Kidney capillary endothelial cell (primary cell): ENCODE data around the gene IFNA4.

Experiments
- DNase-seq: peaks from one replicate; pipeline ENCODE4 v3.0.0-alpha.2; 2018; ENCODE audit warnings: low spot score

Gene IFNA4

GRCh38 chr9:21165516-21165915 lies 21.9 kb downstream of the IFNA4 start:
- no peak for DNase-seq

- DNase-seq, result peak; percentile 85
Observed at GRCh38 chr9:21160178-21160577, 27.2 kb downstream of the IFNA4 start.

- DNase-seq, result no peak
Observed at GRCh38 chr9:21155501-21155900, 31.9 kb downstream of the IFNA4 start.

GRCh38 chr9:21154018-21154608 lies 33.3 kb downstream of the IFNA4 start:
- DNase-seq, result peak; percentile 67

- DNase-seq, result peak; percentile 71
Observed at GRCh38 chr9:21153336-21154017, 33.9 kb downstream of the IFNA4 start.

- no peak for DNase-seq
Observed at GRCh38 chr9:21144603-21145002, 42.8 kb downstream of the IFNA4 start.

GRCh38 chr9:21141427-21141882 lies 45.9 kb downstream of the IFNA4 start, which contains the start of gene IFNW1:
IFNW1 (minus strand) TSS chr9:21141832; CDS start chr9:21141570, 262 bp downstream.
- no peak for DNase-seq

- DNase-seq, result no peak
Observed at GRCh38 chr9:21137020-21137419, 50.4 kb downstream of the IFNA4 start.
